Renal cortex interstitium (tissue), 11 donors: ENCODE data around the gene DDX50. TPM values are rescaled to one million over a fixed set of nuclear protein-coding genes. Genes with fewer than 3 reads are reported as not detected.
A peak's percentile ranks its signal among the peaks of the same experiment; 100 is the strongest.
"Not testable (repeated sequence)": the region's sequence is repeated elsewhere in the genome, so short reads cannot be mapped to it uniquely, and the experiment has no call there.

Experiments
- DNase-seq, 11 donors: peaks; one replicate each; pipeline ENCODE4 v3.0.0-alpha.2; 2013; ENCODE audit warnings: low read depth in 9 of 11, low spot score in 4 of 11; ENCODE audit errors: extremely low read depth in 1 of 11
- polyA plus RNA-seq, 3 donors: library from polyadenylated mRNA; unstranded; fragments of 120-200 nt; gene quantifications; one replicate each; pipeline ENCODE4 v1.2.1, GENCODE V29; 2013; ENCODE audit not compliant: insufficient read length in 3 of 3

DDX50 gene
- polyA plus RNA-seq, 3 donors = 57.7 to 71.2 (median 65.9) TPM

- DNase-seq = no peak
Measured at GRCh38 chr10:68879628-68880027, 21.5 kb upstream of the DDX50 start.

- DNase-seq = no peak
Measured at GRCh38 chr10:68880181-68880580, 20.9 kb upstream of the DDX50 start.

- DNase-seq = no peak
Measured at GRCh38 chr10:68895041-68895440, 6.1 kb upstream of the DDX50 start.

- peak in 10 of 11 donors; percentile 48 to 78 (median 66) for DNase-seq
Measured at GRCh38 chr10:68897336-68897741, 3.8 kb upstream of the DDX50 start.

- DNase-seq = no peak
Measured at GRCh38 chr10:68899186-68899745, 1.8 kb upstream of the DDX50 start.

GRCh38 chr10:68900427-68901104 lies 549 bp upstream of the DDX50 start:
- no peak for DNase-seq

GRCh38 chr10:68902382-68902781 lies 1.3 kb downstream of the DDX50 start:
- no peak for DNase-seq

- DNase-seq = peak in 2 of 11 donors; percentile 9 to 11
Measured at GRCh38 chr10:68924593-68924992, 23.5 kb downstream of the DDX50 start.

GRCh38 chr10:68925489-68925888 lies 24.4 kb downstream of the DDX50 start:
- no peak for DNase-seq

GRCh38 chr10:68929157-68929556 lies 28.0 kb downstream of the DDX50 start:
- DNase-seq = not testable (repeated sequence)

- not testable (repeated sequence) for DNase-seq
Measured at GRCh38 chr10:68929888-68930287, 28.8 kb downstream of the DDX50 start.

GRCh38 chr10:68932860-68933259 lies 31.7 kb downstream of the DDX50 start:
- not testable (repeated sequence) for DNase-seq

- DNase-seq = no peak
Measured at GRCh38 chr10:68934994-68935393, 33.9 kb downstream of the DDX50 start.

- DNase-seq = peak in 2 of 11 donors; percentile 19 to 24
Measured at GRCh38 chr10:68938117-68938516, 37.0 kb downstream of the DDX50 start.

- no peak for DNase-seq
Measured at GRCh38 chr10:68938884-68939283, 37.8 kb downstream of the DDX50 start.

- not testable (repeated sequence) for DNase-seq
Measured at GRCh38 chr10:68940917-68941316, 39.8 kb downstream of the DDX50 start.

GRCh38 chr10:68950598-68950997 lies 49.5 kb downstream of the DDX50 start:
- no peak for DNase-seq

GRCh38 chr10:68954904-68955303 lies 53.8 kb downstream of the DDX50 start:
- no peak for DNase-seq

- DNase-seq = peak in 2 of 11 donors; percentile 1 to 7
Measured at GRCh38 chr10:68955355-68955831, 54.3 kb downstream of the DDX50 start.

GRCh38 chr10:68955832-68956532 lies 54.9 kb downstream of the DDX50 start, which contains the start of gene DDX21:
DDX21 (plus strand) TSS chr10:68956170; CDS start chr10:68956226, 56 bp downstream.
- DNase-seq = peak; percentile 79 to 93 (median 89)
